Gastroesophageal sphincter (tissue), 4 donors: ENCODE results near the gene CFAP210. TPM values are rescaled to one million over a fixed set of nuclear protein-coding genes. Genes with fewer than 3 reads are reported as not detected.

Experiments used
- ATAC-seq: fragments of 150-250 bp; one replicate; pipeline ENCODE4 v1.9.1; 2016; ENCODE audit warnings: mild to moderate bottlenecking, moderate library complexity
- H3K27ac ChIP-seq, 4 donors: fragments of 200-600 bp; sonication (generic) in 3 of 4; 1 replicate in 3 of 4; 2 replicates in 1 of 4; pipeline ENCODE4 v1.5.1; 2016 to 2019
- H3K27me3 ChIP-seq: fragments of 200-600 bp; sonication (generic); one replicate; pipeline ENCODE4 v1.5.1; 2019
- H3K36me3 ChIP-seq, 2 donors: fragments of 200-600 bp; sonication (generic); one replicate each; pipeline ENCODE4 v1.5.1; 2019; ENCODE audit warnings: control low read depth in 1 of 2
- H3K4me1 ChIP-seq, 3 donors: fragments of 200-600 bp; sonication (generic); 1 replicate in 2 of 3; 2 replicates in 1 of 3; pipeline ENCODE4 v1.5.1; 2016 to 2019; ENCODE audit warnings: control low read depth in 2 of 3
- H3K4me3 ChIP-seq, 2 donors: fragments of 200-600 bp; sonication (generic); one replicate each; pipeline ENCODE4 v1.5.1; 2019; ENCODE audit warnings: mild to moderate bottlenecking in 1 of 2, moderate library complexity in 1 of 2
- H3K9me3 ChIP-seq, 3 donors: fragments of 200-600 bp; sonication (generic); one replicate each; pipeline ENCODE4 v1.5.1; 2017 to 2019; ENCODE audit warnings: control low read depth in 2 of 3
- CTCF ChIP-seq, 4 experiments: fragments of 200-600 bp in 2 of 4; fragments of 450-650 bp in 2 of 4; sonication (generic) in 1 of 4; IDR thresholded peaks; one replicate each; pipeline ENCODE4 v1.5.1; 2017 to 2019; ENCODE audit warnings: antibody characterized with exemption in 4 of 4, mild to moderate bottlenecking in 2 of 4, moderate library complexity in 2 of 4
- EP300 ChIP-seq: sonication (generic); formaldehyde crosslinking; IDR thresholded peaks from one replicate; pipeline ENCODE4 v1.6.1; 2017; ENCODE audit warnings: antibody characterized with exemption, mild to moderate bottlenecking
- POLR2A ChIP-seq, 2 donors: fragments of 450-650 bp; IDR thresholded peaks; one replicate each; pipeline ENCODE4 v1.6.1; 2017; ENCODE audit warnings: antibody characterized with exemption in 2 of 2, mild to moderate bottlenecking in 2 of 2, moderate library complexity in 1 of 2
- POLR2AphosphoS5 ChIP-seq: sonication (generic); formaldehyde crosslinking; IDR thresholded peaks from one replicate; pipeline ENCODE4 v1.6.1; 2017; ENCODE audit warnings: antibody characterized with exemption
- WGBS, 2 donors: methylation state at CpG; one replicate each; pipeline ENCODE4 v1.1.5; 2018; ENCODE audit warnings: low coverage in 1 of 2; 5-methylcytosine and 5-hydroxymethylcytosine counted together
- total RNA-seq, 4 donors: library from RNA; depleted of rRNA; stranded (reverse); fragments of >200 nt; gene quantifications; one replicate each; pipeline ENCODE4 v1.1.0, GENCODE V29; 2016

Gene CFAP210
- total RNA-seq, result not detected

DNA sequence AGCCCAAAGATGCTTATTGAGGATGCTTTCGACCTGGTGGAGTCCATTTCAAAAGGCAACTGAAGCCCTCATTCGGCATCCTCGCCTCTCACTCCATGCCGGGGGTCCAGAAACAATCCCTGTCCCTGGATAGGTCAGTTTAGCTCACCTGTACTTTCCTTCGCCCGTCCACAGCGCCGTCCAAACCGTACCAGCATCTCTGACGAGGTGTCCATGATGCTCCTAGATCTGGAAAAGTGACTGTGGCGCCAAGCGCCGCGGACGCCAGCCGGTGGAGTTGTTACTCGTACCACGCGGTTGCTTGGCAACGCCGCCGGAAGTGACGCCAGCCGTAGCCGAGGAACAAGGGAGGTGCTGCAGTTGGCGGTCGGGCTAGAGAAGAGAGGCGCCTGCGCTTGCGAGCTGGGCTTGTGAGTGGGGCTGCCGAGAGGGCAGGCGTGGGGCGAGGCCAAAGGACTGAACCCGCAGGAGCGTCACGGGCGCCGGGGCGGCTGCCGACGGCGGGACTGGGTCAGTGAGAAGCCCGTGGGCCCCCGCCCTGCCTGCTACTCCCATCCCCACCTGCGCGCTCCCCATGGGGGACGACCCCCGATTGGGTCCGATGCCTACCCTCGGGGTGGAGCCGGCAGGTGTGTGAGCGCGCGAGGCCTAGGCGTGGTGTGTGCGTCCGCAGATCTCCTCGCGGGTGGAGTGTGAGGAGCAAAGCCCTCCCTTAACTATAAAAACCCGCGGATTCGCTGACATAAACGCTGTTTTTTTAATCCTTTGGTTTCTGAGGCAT is at the start of gene CFAP210, which contains the start of gene PHOSPHO2:
Gene CFAP210 (minus strand): TSS at position 293 of the 781 bp plus-strand sequence. CDS start 78 bp downstream, at position 215.
Gene PHOSPHO2 (plus strand): TSS at position 357 of the 781 bp plus-strand sequence. CDS start 6,503 bp downstream, outside the sequence.
- WGBS, 2 donors, result 0% methylated on average over 3 of the region's 63 CpGs
- ATAC-seq, result peak; percentile 100
- peaks cover 0 to 21% (median 0%) of the 10 kb centered on the region in 3 donors for H3K4me1 ChIP-seq

DNA sequence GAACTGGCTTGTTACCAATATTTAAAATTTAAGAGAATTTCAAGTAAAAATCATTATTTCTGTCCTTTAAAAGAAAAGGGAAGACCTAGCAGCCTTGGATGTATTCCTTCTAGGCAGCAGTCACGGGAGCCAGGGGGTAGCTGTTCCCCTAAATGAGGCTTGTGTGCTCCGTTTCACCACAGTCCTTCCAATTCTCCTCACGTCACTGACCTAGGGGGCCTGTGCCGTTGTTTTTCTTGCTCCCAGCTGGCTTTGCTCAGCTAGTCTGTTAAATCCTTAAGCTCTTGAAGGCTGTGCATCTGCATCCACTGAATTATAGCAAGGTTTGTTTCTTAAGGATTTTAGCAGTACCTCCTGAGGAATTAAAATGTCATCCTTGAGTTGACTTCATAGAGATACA is 49.3 kb upstream of the CFAP210 start:
- Histone ChIP-seq H3K9me3 (no peaks in the 10 kb centered on the region), H3K27me3 (no peaks in the 10 kb centered on the region), H3K27ac (no peak overlapping the region), H3K4me1 (peaks cover 0 to 15% (median 2%) of the 10 kb centered on the region in 3 donors), H3K4me3 (no peak overlapping the region), H3K36me3 (peaks cover 0 to 43% of the 10 kb centered on the region in 2 donors)
- WGBS, 2 donors, result 36 to 55% methylated on average over 3 to 4 of the region's 4 CpGs
- no peak for TF ChIP-seq CTCF (IDR thresholded peaks at IDR 0.05)
- ATAC-seq, result no peak

More for the DNA sequence above, at the start of gene CFAP210, which contains the start of gene PHOSPHO2:
- H3K9me3 ChIP-seq, result no peaks in the 10 kb centered on the region
- no peaks in the 10 kb centered on the region for H3K27me3 ChIP-seq
- peaks cover 0 to 8% of the 10 kb centered on the region in 2 donors for H3K36me3 ChIP-seq
- H3K4me3 ChIP-seq, result peak within 1 kb of the TSS; percentile 72 to 79
- peak within 1 kb of the TSS; percentile 76 to 91 (median 88) for H3K27ac ChIP-seq
- TF ChIP-seq POLR2AphosphoS5 (peak; percentile 82), CTCF (IDR thresholded peaks at IDR 0.05) (peak in 1 of 4 experiments; percentile 15), EP300 (no peak), POLR2A (IDR thresholded peaks at IDR 0.05) (peak; percentile 79 to 84)

- TF ChIP-seq POLR2AphosphoS5 (no peak), POLR2A (IDR thresholded peaks at IDR 0.05) (no peak), CTCF (IDR thresholded peaks at IDR 0.05) (no peak), EP300 (no peak)
- H3K36me3 ChIP-seq, result peaks cover 0 to 25% of the 10 kb centered on the region in 2 donors
- no peak overlapping the region for H3K27ac ChIP-seq
- no peak for ATAC-seq
- no peaks in the 10 kb centered on the region for H3K27me3 ChIP-seq
- WGBS, 2 donors, result 71 to 75% methylated on average over 1 of the region's 1 CpG
- H3K4me1 ChIP-seq, result peaks cover 0 to 51% (median 6%) of the 10 kb centered on the region in 3 donors
- no peaks in the 10 kb centered on the region for H3K9me3 ChIP-seq
- H3K4me3 ChIP-seq, result no peak overlapping the region
Measured at GRCh38 chr2:169739351-169739750, 45.1 kb upstream of the CFAP210 start.

DNA sequence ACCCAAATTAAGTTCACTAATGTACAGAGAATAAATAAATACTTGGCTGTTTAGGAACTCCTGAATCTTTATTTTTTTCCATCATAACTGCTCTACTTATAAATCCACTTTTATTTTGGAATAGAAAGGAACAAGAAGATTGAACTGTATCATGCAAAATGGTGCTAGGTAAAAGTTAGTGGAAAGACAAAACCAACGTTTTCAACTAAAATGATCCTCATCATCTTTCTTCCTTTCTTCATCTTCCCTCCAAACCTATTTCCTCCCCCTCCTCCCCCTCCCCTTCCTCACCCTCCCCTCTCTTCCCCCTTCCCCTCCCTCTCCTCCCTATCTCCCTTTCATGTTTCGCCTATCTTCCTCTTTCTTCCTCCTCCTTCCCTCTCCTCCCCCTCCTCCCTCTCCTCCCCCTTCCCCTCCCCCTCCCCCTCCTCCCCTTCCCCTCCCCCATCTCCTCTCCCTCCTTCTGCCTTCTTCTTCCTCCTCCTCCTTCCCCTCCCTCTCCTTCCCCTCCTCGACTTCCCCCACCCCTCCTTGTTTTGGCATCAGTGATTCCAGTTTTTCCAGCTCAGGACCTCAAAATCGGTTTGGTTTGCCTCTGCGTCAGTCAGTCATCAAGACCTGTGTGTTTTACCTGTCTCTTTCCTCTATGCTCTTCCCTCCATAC is 44.5 kb upstream of the CFAP210 start:
- Histone ChIP-seq H3K27me3 (no peaks in the 10 kb centered on the region), H3K9me3 (no peaks in the 10 kb centered on the region), H3K4me3 (no peak overlapping the region), H3K4me1 (peaks cover 0 to 51% (median 6%) of the 10 kb centered on the region in 3 donors), H3K27ac (no peak overlapping the region), H3K36me3 (peaks cover 0 to 19% of the 10 kb centered on the region in 2 donors)
- 56 to 62% methylated on average over 3 of the region's 5 CpGs for WGBS, 2 donors
- no peak for TF ChIP-seq CTCF (IDR thresholded peaks at IDR 0.05)
- TF ChIP-seq POLR2AphosphoS5, result no peak
- TF ChIP-seq EP300, result no peak
- TF ChIP-seq POLR2A (IDR thresholded peaks at IDR 0.05), result no peak
- no peak for ATAC-seq
